HG02938 (cell line): ENCODE results near the gene LINC00237.

Experiments
- ATAC-seq: cut with Tn5 transposase; IDR thresholded peaks from one replicate; pipeline ENCODE4 v1.9.1; 2021; ENCODE audit warnings: mild to moderate bottlenecking, moderate library complexity; ENCODE audit not compliant: unreplicated experiment

The LINC00237 gene

DNA sequence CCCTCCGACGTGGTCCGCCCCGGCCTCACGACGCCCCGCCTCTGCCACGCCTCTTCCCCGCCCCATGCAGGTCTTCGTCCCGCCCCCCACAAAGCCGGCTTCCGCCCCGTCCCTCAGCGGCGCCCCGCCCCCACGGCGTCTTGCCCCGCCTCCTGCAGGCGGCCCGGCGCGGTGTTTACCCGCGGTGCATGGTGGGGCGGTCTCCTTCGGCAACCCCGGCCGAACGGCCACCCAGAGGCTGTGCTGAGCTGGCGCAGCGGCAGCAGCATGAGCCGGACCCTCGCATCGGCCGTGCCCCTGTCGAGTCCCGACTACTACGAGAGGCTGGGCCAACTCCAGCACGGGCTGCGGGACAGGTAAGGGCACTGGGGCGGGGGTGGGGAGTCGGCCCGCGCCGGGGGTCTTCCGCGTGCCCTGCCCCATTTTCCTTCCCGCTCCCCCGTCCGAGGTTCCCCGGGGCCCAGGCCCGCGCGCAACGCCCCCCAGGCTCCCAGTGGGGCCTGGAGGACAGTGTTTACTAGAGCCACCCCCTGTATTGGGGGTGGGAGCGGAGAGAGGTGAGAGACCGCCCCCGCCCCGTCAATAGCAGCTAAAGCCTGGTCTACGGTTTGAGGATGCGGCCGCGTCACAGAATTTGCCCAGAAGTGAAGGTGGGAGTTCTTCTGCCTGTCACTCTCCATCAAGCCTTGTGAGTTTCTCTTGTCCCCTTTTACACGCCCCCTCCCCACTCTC lies 19.9 kb upstream of the LINC00237 start, which contains the start of gene KIZ:
Gene KIZ, plus strand, starts transcription at position 234 of the 732 bp plus-strand sequence. Its CDS starts 34 bp downstream, at position 268.
- ATAC-seq: peak; percentile 94

DNA sequence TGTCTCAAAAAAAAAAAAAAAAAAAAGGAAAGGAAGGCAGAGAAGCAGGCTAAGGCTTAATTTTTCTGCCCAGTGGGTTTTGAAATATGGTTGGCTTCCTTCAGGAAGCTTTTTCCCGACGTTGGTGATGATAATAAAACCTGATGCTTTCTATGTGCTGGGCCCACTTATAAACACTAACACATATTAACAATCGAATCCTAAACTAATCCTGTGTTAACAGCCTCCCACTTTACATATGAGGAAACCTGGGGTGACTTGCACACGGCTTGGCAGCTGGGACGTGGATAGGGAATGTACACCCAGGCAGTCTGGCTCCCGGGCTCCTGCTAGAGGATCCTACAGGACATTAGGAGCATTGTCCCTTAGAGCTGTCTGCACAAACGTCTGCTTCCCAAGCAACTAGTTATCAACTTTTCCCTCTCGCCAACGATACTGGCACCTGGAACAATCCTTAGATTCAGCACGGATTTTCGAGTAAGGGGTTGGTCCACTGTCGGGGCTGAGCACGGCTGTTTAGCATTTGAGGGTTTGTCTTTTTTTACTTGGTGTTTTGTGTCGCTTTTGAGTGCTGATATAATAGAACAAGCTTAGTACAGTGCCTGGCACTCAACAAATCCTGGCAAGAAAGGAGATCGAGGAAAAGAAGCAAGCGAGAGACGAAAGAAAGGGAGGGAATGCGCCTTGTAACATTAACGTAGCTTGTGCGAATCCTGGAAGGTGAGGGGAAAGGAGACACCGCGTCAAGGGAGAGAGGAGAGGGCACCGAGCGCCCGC lies 19.1 kb upstream of the LINC00237 start:
- ATAC-seq: peak; percentile 17

- ATAC-seq: no peak
These were observed 18.0 kb upstream of the LINC00237 start for GRCh38 chr20:21124190-21124589.

GRCh38 chr20:21118782-21119181 lies 12.6 kb upstream of the LINC00237 start:
- ATAC-seq: no peak

DNA sequence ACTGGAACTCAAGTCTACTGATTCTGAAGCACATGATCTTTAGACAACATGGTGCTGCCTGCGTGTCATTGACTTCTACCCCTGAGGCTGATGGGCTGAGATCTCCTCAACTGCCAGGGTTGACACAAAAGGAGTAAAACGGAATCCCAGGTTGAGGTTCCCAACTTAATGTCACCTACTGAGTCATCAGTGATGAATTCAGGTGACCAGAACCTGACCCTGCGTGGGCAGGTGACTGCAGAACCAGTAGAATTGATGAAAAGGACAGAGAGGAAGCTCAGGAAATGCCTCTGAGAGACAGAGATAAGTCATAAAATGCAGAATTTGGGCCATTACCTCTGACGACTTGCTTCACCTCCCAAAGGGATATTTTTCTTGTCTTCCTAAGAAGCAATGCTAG lies 12.0 kb upstream of the LINC00237 start:
- no peak for ATAC-seq

- ATAC-seq: no peak
These were observed 11.4 kb upstream of the LINC00237 start for GRCh38 chr20:21117521-21117920.

- ATAC-seq: no peak
These were observed 8.4 kb upstream of the LINC00237 start for GRCh38 chr20:21114584-21114983.

DNA sequence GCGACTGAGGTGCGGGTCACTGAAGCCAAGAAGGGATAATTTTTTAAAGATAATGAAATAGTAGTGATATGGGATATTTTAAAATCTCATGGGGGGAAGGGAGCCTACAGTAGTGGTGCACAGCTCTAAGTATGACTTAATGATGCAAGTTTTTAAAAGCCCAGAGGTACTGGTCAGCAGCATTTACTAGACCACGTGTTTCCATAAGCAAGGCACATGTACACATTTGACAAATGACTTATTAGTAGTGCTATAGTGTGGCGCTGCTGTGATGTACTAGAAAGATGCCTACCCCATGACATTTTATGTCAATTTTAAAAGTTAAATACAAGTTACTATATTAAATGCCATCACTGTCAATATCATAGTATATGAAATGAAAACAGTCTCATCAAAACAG lies 7.5 kb upstream of the LINC00237 start:
- ATAC-seq: no peak

DNA sequence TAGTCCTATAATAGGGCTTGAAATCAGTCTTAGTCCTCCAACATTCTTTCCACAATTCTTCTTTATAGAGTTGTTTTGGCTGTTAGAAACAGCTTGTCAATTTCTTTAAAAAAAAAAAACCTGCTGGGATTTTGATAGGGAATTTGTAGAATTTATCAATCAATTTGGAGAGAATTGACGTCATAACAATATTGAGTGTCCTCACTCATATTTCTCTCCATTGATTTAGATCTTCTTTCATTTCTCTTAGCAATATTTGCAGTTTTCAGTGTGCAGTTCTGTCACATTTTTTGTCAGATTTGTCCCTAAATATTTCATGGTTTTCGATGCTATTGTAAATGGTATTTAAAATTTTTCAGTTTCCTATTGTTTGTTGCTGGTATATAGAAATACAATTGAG lies 5.3 kb upstream of the LINC00237 start:
- no peak for ATAC-seq

GRCh38 chr20:21110811-21111210 lies 4.7 kb upstream of the LINC00237 start:
- no peak for ATAC-seq

- ATAC-seq: no peak
These were observed 3.0 kb upstream of the LINC00237 start for GRCh38 chr20:21109144-21109543.

GRCh38 chr20:21105429-21106170 lies 558 bp downstream of the LINC00237 start:
- ATAC-seq: no peak

DNA sequence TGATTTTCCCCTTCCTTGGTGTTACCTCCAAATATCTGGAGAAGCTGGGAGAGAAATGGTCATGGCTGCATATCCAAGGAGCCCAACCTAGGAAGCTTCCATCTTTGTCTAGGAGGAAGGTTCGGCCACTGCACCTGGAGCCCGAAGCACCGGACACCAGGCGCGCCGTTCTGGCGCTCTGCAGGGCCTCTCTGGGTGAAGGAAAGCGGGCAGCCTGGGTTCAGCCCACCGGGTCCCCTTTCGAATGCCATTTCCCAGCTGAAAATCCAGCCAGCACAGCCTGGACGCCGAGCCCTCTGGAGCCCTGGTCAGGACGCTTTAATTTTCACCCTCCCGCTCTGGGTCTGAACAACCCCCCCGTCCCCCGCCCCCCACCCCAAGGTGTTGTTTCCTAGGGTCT lies 1.2 kb downstream of the LINC00237 start:
- ATAC-seq: no peak

DNA sequence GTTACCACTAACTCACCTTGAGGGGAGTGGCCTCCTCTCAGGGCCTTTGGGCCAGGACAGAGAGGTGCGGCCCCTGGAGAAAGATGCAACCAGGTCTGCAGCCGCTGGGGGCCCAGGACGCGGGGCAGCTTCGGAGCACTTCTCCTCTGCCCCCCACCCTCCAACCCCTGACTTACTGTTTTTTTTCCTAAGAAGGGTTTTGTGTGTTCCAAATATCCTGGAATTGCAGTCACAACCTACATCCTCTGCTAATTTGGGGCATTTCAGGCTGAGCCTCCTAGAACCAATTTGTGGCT lies 1.7 kb downstream of the LINC00237 start:
- ATAC-seq: no peak

- no peak for ATAC-seq
These were observed 2.3 kb downstream of the LINC00237 start for GRCh38 chr20:21103582-21104465.

DNA sequence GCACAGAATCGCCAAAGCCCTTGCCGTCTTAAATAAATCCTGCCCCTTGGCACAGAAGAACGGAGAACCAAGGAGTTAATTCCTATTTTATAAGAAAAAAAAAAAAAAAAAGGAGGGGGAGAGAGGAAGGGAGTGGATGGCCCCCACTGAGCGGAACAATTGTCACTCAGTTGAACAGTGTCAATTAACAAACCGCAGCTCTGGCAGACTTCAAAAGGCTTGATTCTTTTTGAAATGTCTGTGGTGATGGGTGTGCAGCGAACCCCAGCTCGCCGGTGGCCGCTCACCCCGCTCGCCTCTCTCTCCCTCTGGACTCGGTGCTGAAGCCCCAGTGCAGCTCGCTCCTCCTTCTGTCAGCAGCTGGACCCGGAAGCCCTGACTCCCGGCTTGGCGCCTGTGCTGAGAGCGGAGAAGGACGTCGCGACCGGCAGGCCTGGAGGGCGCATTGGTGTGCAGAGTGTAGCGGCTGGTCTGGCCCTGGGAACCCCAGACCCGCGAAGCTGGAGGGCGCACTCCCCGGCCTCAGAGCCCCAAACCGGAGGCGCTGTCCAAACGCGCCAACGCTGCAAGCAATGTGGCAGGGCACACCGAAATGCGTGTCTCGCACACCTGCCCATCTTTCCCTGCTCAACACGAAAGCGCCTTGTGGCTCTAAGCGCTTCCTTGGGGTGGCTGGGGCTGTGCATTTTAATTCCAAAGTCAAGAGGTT lies 3.4 kb downstream of the LINC00237 start:
- no peak for ATAC-seq

DNA sequence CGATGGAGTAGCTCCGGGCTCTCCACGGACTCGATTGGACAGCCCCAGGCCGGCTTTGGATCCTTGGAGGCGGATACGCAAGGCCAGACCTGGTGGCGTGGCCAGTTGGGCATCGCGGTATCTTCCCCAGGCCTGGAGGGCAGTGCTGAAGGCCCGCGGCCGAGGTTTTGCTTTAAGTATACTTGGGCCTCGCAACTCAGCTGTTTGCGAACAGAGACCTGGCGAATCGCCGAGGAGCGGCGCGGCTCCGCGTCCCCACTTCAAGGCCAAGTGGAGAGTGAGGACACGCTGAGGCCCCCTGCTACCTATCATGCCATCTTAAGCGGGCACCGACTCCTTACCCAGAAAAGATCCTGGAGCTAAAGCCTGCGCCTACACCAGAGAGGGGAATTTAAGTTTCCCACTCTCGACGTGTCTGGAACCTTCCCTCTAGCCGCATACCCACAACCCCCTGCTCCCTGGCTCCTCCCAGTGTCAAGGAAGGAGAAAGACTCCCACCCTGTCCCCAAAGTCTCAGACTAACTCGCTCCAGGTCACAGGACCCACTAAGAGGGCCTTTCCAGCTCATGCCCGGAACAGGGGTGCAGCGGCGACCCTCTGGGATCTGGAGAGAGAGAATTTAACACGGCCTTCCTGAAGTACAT lies 4.1 kb downstream of the LINC00237 start:
- no peak for ATAC-seq

DNA sequence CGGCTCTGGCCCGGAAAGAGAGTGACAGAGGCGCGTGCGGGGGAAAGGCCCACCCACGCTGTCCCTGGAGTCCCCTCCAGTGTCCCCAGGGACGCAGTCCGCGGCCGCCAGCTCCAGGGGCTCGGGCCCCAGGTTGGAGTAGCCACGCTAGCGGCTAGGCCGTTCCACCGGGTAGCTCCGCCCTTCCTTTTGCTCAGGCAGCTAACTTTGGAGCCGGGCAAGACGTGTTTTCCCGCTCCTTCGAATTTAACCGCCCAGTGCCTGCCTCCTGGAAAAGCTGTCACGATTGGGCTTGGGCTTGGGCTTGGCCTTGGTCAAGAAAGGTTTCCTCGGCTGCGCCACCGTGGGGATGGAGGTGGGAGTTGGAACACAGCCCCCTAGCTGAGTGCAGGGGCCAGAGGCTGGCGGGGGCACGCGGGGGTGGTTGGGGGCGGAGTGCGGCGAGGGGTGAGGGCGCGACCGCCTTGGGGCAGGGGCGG lies 4.7 kb downstream of the LINC00237 start:
- ATAC-seq: no peak
